H1 (cell line): ENCODE results near the gene CEP70. TPM values are rescaled to one million over a fixed set of nuclear protein-coding genes. Genes with fewer than 3 reads are reported as not detected.

Experiments used
- CHD7 ChIP-seq: fragments of 300-600 bp; sonication (generic); IDR thresholded peaks from 2 replicates; pipeline ENCODE4 v1.7.1; 2012; ENCODE audit warnings: low read length, moderate library complexity, mild to moderate bottlenecking, inconsistent platforms; ENCODE audit not compliant: insufficient replicate concordance
- CREB1 ChIP-seq: IDR thresholded peaks from 2 replicates; pipeline ENCODE4 v1.6.1; 2012; ENCODE audit warnings: inconsistent platforms
- CTBP2 ChIP-seq: IDR thresholded peaks from 2 replicates; pipeline ENCODE4 v1.7.0; 2011; ENCODE audit warnings: borderline replicate concordance, mild to moderate bottlenecking, moderate library complexity, mixed read lengths, low read length; ENCODE audit not compliant: insufficient read depth, insufficient read length
- GABPA ChIP-seq: IDR thresholded peaks from 2 replicates; pipeline ENCODE4 v1.6.1; 2011; ENCODE audit warnings: mild to moderate bottlenecking, low read length, moderate library complexity, borderline replicate concordance; ENCODE audit not compliant: insufficient read depth
- polyA plus RNA-seq, 7 experiments: library from polyadenylated mRNA; depleted of rRNA in 3 of 7; stranded (reverse) in 5 of 7; unstranded in 2 of 7; fragments of >200 nt in 5 of 7; fragments of 200-250 nt in 2 of 7; gene quantifications; 1 replicate in 5 of 7; 2 replicates in 1 of 7; 4 replicates in 1 of 7; pipeline versions ENCODE4 v1.2.1 to v1.2.3, GENCODE V29; 2011 to 2013; ENCODE audit warnings: missing spikeins in 2 of 7, mixed read lengths in 2 of 7
- total RNA-seq: library from RNA; stranded (reverse); fragmentation: NEBNext Ultra II Directional; extraction: Animal tissue kit (Norgen Biotek cat#: 25700); gene quantifications from 2 replicates; pipeline ENCODE4 v1.2.1, GENCODE V29; 2021

Gene CEP70
- total and polyA plus RNA-seq, 2 of the 8 experiments (the other 6 are each of a cell fraction or from before 2014, with no cell fraction given) = 3.9 to 26.2 TPM

- no peak for TF ChIP-seq CTBP2
- TF ChIP-seq CREB1 = no peak
- TF ChIP-seq CHD7 = no peak
- TF ChIP-seq GABPA = no peak
- TF ChIP-seq, all 59 proteins: peak for 0
Measured at GRCh38 chr3:138591392-138591791, 2.7 kb downstream of the CEP70 start (continued).
